ENCODE data around the gene SMAD3. TPM values are rescaled to one million over a fixed set of nuclear protein-coding genes. Genes with fewer than 3 reads are reported as not detected.

Gene SMAD3
- total and polyA plus RNA-seq, 2 donors (not counting 1 experiment from before 2014, with no cell fraction given): 55.9 to 163 TPM

GRCh38 chr15:67202991-67203390, 137.6 kb downstream of the SMAD3 start:
- no peak for ATAC-seq (ENCODE audit: low read depth)
- peaks cover 0 to 33% of the 10 kb centered on the region in 2 experiments for H3K36me3 ChIP-seq (replicated peaks in 1 of 2; ENCODE audit: control extremely low read depth in 1 of 2, control insufficient read depth in 1 of 2, extremely low read depth in 1 of 2, insufficient read depth in 2 of 2, low read length in 1 of 2)

More at GRCh38 chr15:67202991-67203390, 137.6 kb downstream of the SMAD3 start:
- no peak for DNase-seq
- Histone ChIP-seq H3K79me2 (ENCODE audit: control insufficient read depth, insufficient read depth, low read length) (no peaks in the 10 kb centered on the region), H3K27ac (ENCODE audit: low read length in 2 of 2) (no peak overlapping the region), H3K9ac (ENCODE audit: low read length) (no peak overlapping the region), H3K4me3 (ENCODE audit: control extremely low read depth in 1 of 5, extremely low read depth in 1 of 5, insufficient read depth in 1 of 5, low read depth in 2 of 5, low read length in 4 of 5) (no peak overlapping the region), H3K4me1 (ENCODE audit: control insufficient read depth in 2 of 2, insufficient read depth in 2 of 2, low read length in 2 of 2) (peaks cover 6 to 10% of the 10 kb centered on the region in 2 donors), H3K27me3 (replicated peaks in 1 of 4; ENCODE audit: control extremely low read depth in 1 of 4, control insufficient read depth in 3 of 4, insufficient read depth in 4 of 4, low read length in 3 of 4) (no peaks in the 10 kb centered on the region), H3K4me2 (replicated peaks; ENCODE audit: low read depth, low read length, poor library complexity, severe bottlenecking) (no peak overlapping the region), H3K9me3 (ENCODE audit: control extremely low read depth in 1 of 3, control insufficient read depth in 2 of 3, insufficient read depth in 1 of 3, low read length in 2 of 3) (no peaks in the 10 kb centered on the region), H2AFZ (ENCODE audit: insufficient read depth, low read depth, low read length, poor library complexity, severe bottlenecking) (no peak overlapping the region), H4K20me1 (ENCODE audit: control insufficient read depth, insufficient read depth, low read length, poor library complexity, severe bottlenecking) (no peaks in the 10 kb centered on the region)
- Mint-ChIP-seq H3K27ac (no peak overlapping the region), H3K27me3 (no peaks in the 10 kb centered on the region), H3K4me1 (peaks cover 13% of the 10 kb centered on the region), H3K9me3 (ENCODE audit: insufficient read depth) (no peaks in the 10 kb centered on the region), H3K4me3 (no peak overlapping the region)
- ChIA-PET POLR2A (no interaction called here), CTCF (no interaction called here)
- TF ChIP-seq CTCF (IDR thresholded peaks at IDR 0.05): no peak
- TF ChIP-seq EZH2 (IDR thresholded peaks at IDR 0.05; ENCODE audit: borderline replicate concordance, insufficient read depth, low read depth, low read length, poor library complexity, severe bottlenecking): no peak
- WGBS (ENCODE audit: insufficient coverage): no CpG with 5 or more reads among the region's 1 CpG
- intact Hi-C loops (cut with micrococcal nuclease): loop anchor here (10.0 kb wide), 1 partner anchor 258 kb away; no protein-coding TSS in a partner anchor
